ENCODE measurements around the gene CEBPG.

CEBPG gene

GRCh38 chr19:33394723-33395560 lies 21.4 kb downstream of the CEBPG start:
- no peaks in the 10 kb centered on the region for H4K20me1 ChIP-seq (ENCODE audit: insufficient read depth, low read length)
- H3K9me2 ChIP-seq (replicated peaks; ENCODE audit: insufficient read depth, low read length), result no peaks in the 10 kb centered on the region
- H3F3A ChIP-seq (ENCODE audit: insufficient read depth, low read length), result no peaks in the 10 kb centered on the region
- DNase-seq, result no peak
- no peak for TF ChIP-seq EZH2 (optimal IDR thresholded peaks at IDR 0.05; ENCODE audit: low read depth, low read length)
- no peak for TF ChIP-seq EZH2phosphoT487 (IDR thresholded peaks at IDR 0.05; ENCODE audit: low read length)
- TF ChIP-seq, protein P1, sequence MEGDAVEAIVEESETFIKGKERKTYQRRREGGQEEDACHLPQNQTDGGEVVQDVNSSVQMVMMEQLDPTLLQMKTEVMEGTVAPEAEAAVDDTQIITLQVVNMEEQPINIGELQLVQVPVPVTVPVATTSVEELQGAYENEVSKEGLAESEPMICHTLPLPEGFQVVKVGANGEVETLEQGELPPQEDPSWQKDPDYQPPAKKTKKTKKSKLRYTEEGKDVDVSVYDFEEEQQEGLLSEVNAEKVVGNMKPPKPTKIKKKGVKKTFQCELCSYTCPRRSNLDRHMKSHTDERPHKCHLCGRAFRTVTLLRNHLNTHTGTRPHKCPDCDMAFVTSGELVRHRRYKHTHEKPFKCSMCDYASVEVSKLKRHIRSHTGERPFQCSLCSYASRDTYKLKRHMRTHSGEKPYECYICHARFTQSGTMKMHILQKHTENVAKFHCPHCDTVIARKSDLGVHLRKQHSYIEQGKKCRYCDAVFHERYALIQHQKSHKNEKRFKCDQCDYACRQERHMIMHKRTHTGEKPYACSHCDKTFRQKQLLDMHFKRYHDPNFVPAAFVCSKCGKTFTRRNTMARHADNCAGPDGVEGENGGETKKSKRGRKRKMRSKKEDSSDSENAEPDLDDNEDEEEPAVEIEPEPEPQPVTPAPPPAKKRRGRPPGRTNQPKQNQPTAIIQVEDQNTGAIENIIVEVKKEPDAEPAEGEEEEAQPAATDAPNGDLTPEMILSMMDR (IDR thresholded peaks at IDR 0.05; ENCODE audit: low read length), result no peak
- H3K4me1 ChIP-seq (ENCODE audit: low read length), result no peaks in the 10 kb centered on the region
- no peak overlapping the region for H3K27ac ChIP-seq (ENCODE audit: low read length)
- no peak overlapping the region for H3K9ac ChIP-seq (ENCODE audit: low read length)
- no peak overlapping the region for H2AFZ ChIP-seq (ENCODE audit: low read length)
- no peaks in the 10 kb centered on the region for H3K27me3 ChIP-seq (replicated peaks; ENCODE audit: insufficient read depth, low read length)
- H3K9me3 ChIP-seq (replicated peaks; ENCODE audit: insufficient read depth, low read length), result no peaks in the 10 kb centered on the region
- H3K36me3 ChIP-seq (replicated peaks; ENCODE audit: insufficient read depth, low read length), result no peaks in the 10 kb centered on the region
- no peak overlapping the region for H3K4me2 ChIP-seq (ENCODE audit: low read depth, low read length)
- no peaks in the 10 kb centered on the region for H3K79me2 ChIP-seq (ENCODE audit: low read length)
- H3K4me3 ChIP-seq (ENCODE audit: low read length), result no peak overlapping the region

GRCh38 chr19:33395561-33396550 lies 22.3 kb downstream of the CEBPG start:
- Histone ChIP-seq H3K9me3 (replicated peaks; ENCODE audit: insufficient read depth, low read length) (no peaks in the 10 kb centered on the region), H3F3A (ENCODE audit: insufficient read depth, low read length) (no peaks in the 10 kb centered on the region), H3K4me3 (ENCODE audit: low read length) (no peak overlapping the region), H3K27ac (ENCODE audit: low read length) (no peak overlapping the region), H3K79me2 (ENCODE audit: low read length) (no peaks in the 10 kb centered on the region), H3K27me3 (replicated peaks; ENCODE audit: insufficient read depth, low read length) (no peaks in the 10 kb centered on the region), H2AFZ (ENCODE audit: low read length) (no peak overlapping the region), H3K9me2 (replicated peaks; ENCODE audit: insufficient read depth, low read length) (no peaks in the 10 kb centered on the region), H3K36me3 (replicated peaks; ENCODE audit: insufficient read depth, low read length) (no peaks in the 10 kb centered on the region), H3K9ac (ENCODE audit: low read length) (no peak overlapping the region), H3K4me2 (ENCODE audit: low read depth, low read length) (no peak overlapping the region), H4K20me1 (ENCODE audit: insufficient read depth, low read length) (no peaks in the 10 kb centered on the region), H3K4me1 (ENCODE audit: low read length) (no peaks in the 10 kb centered on the region)
- no peak for DNase-seq
- TF ChIP-seq EZH2 (optimal IDR thresholded peaks at IDR 0.05; ENCODE audit: low read depth, low read length), result no peak
- no peak for TF ChIP-seq EZH2phosphoT487 (IDR thresholded peaks at IDR 0.05; ENCODE audit: low read length)
- TF ChIP-seq, protein P1 (IDR thresholded peaks at IDR 0.05; ENCODE audit: low read length), result no peak

DNA sequence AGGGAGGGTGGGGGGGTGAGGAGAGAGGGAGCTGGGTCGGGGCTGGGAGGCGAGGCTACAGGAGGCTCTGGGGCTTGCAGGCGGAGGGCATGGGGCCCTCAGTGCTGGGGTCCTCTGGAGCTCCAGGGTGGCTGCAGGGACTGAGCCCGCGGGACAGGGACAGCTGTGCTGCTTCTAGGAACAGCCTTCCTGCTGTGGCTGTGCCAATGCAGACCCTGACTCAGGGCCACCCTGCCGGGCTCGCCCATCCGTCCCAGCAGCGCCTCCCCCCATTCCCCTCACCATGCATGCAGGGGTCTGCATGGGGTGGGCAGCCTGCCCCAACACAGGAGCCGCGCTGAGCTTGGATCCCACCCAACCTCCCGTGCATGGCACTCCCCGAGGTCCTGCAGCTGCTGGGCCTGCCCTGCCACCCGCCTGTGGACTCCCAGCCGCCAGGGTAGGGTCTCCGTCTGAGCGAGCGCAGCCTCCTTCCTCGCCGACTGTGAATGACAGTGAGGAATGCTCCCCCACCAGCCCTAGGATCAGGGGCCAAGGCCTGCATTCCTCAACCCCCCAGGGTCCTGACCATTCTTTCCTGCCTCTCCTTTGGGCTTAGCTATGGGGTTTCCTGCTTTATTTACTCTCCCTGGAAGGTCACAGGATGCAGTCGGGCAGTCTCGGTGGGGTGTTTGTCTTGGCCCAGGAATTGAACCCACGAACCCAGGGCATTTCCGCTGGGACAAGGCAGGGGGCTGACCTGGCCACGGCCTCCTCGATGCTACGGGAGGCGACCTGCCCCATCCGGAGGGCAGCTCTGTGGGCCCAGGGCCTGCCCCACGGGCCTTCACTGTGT lies 23.4 kb downstream of the CEBPG start:
- Histone ChIP-seq H3F3A (ENCODE audit: insufficient read depth, low read length) (no peaks in the 10 kb centered on the region), H3K9me3 (replicated peaks; ENCODE audit: insufficient read depth, low read length) (no peaks in the 10 kb centered on the region), H2AFZ (ENCODE audit: low read length) (no peak overlapping the region), H3K36me3 (replicated peaks; ENCODE audit: insufficient read depth, low read length) (no peaks in the 10 kb centered on the region), H3K4me3 (ENCODE audit: low read length) (no peak overlapping the region), H3K27ac (ENCODE audit: low read length) (no peak overlapping the region), H4K20me1 (ENCODE audit: insufficient read depth, low read length) (no peaks in the 10 kb centered on the region), H3K9ac (ENCODE audit: low read length) (no peak overlapping the region), H3K9me2 (replicated peaks; ENCODE audit: insufficient read depth, low read length) (no peaks in the 10 kb centered on the region), H3K4me1 (ENCODE audit: low read length) (no peaks in the 10 kb centered on the region), H3K27me3 (replicated peaks; ENCODE audit: insufficient read depth, low read length) (no peaks in the 10 kb centered on the region), H3K4me2 (ENCODE audit: low read depth, low read length) (no peak overlapping the region), H3K79me2 (ENCODE audit: low read length) (no peaks in the 10 kb centered on the region)
- DNase-seq, result no peak
- TF ChIP-seq EZH2 (optimal IDR thresholded peaks at IDR 0.05; ENCODE audit: low read depth, low read length) (no peak), EZH2phosphoT487 (IDR thresholded peaks at IDR 0.05; ENCODE audit: low read length) (no peak)
- TF ChIP-seq, protein P1 (IDR thresholded peaks at IDR 0.05; ENCODE audit: low read length), result no peak

Measured in MM.1S (cell line).